Renal pelvis (tissue), 4 donors: Measurements from ENCODE around the gene SLC10A3. TPM values are rescaled to one million over a fixed set of nuclear protein-coding genes. Genes with fewer than 3 reads are reported as not detected.

Experiments used
- DNase-seq: peaks from one replicate; pipeline ENCODE4 v3.0.0-alpha.2; 2013
- polyA plus RNA-seq, 3 donors: library from polyadenylated mRNA; unstranded; fragments of 120-200 nt; gene quantifications; one replicate each; pipeline ENCODE4 v1.2.1, GENCODE V29; 2013; ENCODE audit not compliant: insufficient read length in 3 of 3

SLC10A3 gene
- polyA plus RNA-seq, 3 donors = 20.0 to 24.1 (median 20.9) TPM

DNA sequence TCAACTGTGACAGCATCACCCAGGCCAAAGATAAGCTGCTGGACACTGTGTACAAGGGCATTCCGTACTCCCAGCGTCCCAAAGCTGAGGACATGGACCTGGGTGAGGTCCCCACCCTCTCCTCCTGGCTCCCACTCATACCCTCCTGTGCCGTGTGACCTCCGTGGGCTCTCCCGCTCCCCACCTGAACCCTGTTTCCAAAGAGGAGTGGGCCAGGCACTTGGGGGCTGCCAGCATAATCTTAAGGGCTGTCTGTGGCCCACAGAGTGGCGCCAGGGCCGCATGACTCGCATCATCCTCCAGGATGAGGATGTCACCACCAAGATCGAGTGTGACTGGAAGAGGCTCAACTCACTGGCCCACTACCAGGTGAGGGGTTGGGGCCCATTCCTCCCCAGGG lies 21.3 kb downstream of the SLC10A3 start:
- DNase-seq = no peak

DNA sequence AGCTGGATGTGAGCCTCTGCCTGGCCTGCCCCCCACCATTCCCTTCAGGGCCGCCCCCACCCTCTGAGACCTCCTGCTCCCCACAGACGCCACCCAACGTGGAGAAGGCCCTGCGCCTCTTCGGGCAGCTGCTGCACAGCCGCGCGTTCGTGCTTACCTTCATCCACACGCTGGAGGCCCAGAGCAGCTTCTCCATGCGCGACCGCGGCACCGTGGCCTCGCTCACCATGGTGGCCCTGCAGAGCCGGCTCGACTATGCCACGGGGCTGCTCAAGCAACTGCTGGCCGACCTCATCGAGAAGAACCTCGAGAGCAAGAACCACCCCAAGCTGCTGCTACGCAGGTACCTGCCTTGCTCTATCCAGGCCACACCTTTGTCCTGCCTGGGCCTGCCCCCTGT lies 22.2 kb downstream of the SLC10A3 start:
- DNase-seq = no peak

GRCh38 chrX:154467556-154467955 lies 22.9 kb downstream of the SLC10A3 start:
- DNase-seq = no peak

DNA sequence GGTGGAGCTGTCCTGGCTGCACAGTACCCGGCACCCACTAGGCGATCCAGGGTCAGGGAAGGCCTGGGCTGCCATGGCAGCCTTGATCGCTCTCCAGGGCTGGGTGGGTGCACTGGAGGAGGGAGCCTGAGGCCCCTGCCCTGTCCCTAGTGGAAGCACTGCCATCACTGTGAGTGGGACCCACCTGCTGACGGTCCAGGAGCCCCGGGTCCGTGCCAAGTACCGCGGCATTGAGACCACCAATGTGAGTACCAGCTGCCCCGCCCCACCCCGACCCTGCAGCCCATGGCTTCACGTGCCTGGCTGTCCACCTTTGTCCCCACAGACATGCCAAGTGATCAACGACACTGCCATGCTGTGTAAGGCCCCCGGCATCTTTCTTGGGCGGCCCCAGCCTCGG lies 23.5 kb downstream of the SLC10A3 start:
- DNase-seq = no peak

- no peak for DNase-seq
These were observed 24.4 kb downstream of the SLC10A3 start for GRCh38 chrX:154466036-154466435.

GRCh38 chrX:154465601-154466000 lies 24.8 kb downstream of the SLC10A3 start:
- no peak for DNase-seq

DNA sequence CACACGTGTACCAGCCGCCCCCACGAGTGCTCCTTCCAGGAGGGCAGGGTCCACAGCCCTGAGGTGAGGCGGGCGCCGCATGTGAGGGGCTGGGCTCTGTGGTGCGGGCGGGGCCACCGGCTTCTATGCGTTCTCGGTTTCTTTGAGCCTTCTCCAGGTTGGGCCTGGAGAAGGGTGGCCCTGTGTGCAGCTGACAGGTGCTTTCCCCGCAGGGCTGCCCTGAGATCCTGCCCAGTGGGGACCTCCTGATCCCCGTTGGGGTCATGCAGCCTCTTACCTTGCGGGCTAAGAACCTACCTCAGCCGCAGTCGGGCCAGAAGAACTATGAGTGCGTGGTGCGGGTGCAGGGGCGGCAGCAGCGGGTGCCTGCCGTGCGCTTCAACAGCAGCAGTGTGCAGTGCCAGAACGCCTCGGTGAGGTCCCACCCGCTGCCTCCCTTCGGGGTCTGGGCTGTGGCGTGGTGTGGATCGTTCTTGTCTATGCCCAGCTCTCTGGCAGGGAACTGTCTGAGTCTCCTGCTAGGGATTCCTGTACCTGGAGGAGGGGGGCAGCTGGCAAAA lies 25.5 kb downstream of the SLC10A3 start:
- no peak for DNase-seq

- no peak for DNase-seq
These were observed 26.7 kb downstream of the SLC10A3 start for GRCh38 chrX:154463611-154464220.

DNA sequence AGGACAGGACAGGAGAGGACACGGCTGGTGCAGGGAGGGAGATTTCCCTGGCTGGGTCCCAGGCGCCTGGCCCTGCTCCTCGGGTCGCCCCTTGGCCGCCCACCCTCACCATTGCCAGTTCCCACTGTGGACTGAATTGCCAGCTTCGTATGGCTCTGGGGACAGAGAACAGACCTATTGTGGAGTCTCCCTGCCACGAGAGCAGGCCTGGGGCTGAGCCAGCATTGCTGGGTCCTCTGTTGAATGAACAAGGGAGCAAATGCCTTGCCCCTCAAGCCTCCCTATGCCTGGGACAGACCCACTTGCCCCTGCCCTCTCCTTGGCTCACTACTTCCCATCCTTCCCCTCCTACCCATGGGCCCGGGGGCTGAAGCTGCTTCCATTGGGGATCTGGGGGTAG lies 28.0 kb downstream of the SLC10A3 start:
- DNase-seq = no peak

DNA sequence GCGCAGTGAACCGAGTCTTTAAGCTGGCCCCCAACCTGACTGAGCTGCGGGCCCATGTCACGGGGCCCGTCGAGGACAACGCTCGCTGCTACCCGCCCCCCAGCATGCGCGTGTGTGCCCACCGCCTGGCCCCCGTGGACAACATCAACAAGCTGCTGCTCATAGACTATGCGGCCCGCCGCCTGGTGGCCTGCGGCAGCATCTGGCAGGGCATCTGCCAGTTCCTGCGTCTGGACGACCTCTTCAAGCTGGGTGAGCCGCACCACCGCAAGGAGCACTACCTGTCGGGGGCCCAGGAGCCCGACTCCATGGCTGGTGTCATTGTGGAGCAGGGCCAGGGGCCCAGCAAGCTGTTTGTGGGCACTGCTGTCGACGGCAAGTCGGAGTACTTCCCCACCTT lies 30.1 kb downstream of the SLC10A3 start:
- DNase-seq = no peak

- no peak for DNase-seq
These were observed 30.6 kb downstream of the SLC10A3 start for GRCh38 chrX:154459832-154460231.

DNA sequence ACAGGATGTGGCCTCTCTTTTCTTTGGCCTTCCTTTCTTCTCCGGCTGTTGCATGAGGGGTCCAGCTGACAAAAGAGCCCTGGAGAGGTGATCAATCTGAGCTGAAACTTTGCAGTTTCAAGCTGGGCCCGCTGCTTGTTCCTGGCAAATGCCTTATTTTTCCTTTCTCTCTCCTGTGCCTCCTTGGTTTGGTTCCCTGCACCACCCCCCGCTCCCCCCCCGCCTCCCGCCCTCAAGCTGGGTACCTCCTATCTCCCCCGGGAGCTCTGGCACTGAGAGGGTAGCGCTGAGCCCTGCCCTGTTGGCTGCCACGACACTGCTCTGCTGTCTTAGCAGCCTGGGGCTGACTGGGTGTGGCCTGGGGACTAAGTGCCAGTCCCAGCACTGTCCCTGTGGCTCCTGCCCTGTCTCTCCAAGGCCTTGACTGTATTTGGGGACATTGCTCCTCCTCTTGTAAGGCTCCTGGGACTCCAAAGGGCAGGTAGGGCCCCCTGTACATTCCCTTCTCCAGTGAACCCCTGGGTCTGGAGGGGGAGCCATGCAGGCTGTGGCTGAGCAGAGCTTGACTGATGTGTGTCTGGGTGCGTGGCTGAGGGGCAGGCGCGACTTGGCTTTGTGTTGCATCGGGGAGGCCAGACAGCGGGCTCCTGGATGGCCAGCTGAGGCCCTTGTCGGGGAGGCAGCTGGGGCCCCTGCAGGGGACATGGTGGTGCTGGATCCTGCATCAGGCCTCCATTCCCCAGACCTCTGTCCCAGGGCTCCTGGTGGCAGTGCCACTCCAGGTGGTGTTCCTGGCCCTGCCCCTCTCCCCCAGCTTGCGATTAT lies 31.3 kb downstream of the SLC10A3 start:
- DNase-seq = no peak

GRCh38 chrX:154458116-154458953 lies 32.1 kb downstream of the SLC10A3 start, which contains the start of gene PLXNA3:
Gene PLXNA3, plus strand, starts transcription at chrX:154458281. Its CDS starts 1,903 bp downstream, at chrX:154460184.
- DNase-seq = no peak

DNA sequence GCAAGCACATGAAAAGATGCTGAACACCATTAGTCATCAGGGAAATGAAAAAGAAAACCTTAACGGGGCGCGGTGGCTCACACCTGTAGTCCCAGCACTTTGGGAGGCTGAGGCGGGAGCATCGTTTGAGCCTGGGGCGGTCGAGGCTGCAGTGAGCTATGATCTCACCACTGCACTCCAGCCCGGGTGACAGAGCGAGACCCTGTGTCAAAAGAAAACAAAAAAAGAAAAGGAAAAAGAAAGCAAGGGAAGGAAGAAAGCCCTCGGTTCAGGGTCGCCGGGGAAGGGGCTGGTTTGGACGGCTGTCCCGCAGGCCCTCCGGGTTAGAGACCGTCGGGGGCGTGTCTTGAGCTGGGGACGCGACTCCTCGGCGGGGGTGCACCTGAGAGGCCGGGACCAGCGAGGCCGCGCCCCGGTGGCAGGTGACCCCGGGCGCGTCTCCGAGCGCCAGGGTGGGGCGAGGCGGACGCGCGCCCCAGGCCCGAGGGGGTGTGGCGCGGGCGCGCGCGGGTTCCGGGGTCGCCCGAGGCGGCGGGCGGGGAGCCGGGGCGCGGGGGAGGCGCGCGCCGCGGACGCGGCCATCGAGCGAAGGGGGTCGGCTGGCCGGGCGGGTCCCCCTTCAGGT lies 32.8 kb downstream of the SLC10A3 start:
- no peak for DNase-seq

GRCh38 chrX:154452823-154453222 lies 37.6 kb downstream of the SLC10A3 start:
- no peak for DNase-seq

DNA sequence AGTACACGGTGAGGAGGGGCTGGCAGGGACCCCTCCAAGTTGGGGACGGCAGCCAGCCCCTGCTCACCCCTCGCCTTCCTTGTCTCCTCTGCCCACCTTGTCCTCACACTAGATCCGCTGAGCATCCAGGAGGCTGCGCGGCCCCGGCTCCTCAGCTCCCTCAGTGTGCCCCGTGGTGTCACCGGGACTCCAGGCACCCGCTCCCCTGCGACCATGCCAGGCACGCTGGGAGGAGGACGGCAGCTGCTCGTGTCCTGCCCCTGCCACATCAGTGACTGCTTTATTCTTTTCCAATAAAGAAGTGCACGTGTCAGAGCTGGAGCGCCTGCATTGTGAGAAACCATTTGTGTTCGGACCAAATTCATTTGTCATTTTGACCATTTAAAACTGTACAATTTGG lies 40.1 kb downstream of the SLC10A3 start:
- no peak for DNase-seq

- DNase-seq = no peak
These were observed 40.8 kb downstream of the SLC10A3 start for GRCh38 chrX:154449618-154450017.

GRCh38 chrX:154448484-154448883 lies 41.9 kb downstream of the SLC10A3 start:
- no peak for DNase-seq

DNA sequence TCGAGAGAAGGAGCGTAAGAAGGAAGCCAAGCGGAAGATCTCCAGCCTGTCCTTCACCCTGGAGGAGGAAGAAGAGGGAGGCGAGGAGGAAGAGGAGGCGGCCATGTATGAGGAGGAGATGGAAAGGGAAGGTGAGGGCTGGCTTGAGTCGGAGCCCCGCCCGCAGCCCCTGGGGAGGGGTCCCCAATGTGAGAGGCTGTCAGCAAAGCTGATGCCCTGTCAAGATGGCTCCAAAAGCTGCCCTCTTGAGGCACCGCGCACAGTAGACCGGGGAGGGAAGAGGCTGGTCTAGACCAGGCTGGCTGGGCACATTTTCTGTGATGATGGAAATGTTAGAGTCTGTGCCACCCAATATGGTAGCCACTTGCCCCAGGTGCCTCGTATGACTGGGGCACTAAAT lies 44.0 kb downstream of the SLC10A3 start:
- DNase-seq = no peak

GRCh38 chrX:154445776-154446175 lies 44.7 kb downstream of the SLC10A3 start:
- no peak for DNase-seq

DNA sequence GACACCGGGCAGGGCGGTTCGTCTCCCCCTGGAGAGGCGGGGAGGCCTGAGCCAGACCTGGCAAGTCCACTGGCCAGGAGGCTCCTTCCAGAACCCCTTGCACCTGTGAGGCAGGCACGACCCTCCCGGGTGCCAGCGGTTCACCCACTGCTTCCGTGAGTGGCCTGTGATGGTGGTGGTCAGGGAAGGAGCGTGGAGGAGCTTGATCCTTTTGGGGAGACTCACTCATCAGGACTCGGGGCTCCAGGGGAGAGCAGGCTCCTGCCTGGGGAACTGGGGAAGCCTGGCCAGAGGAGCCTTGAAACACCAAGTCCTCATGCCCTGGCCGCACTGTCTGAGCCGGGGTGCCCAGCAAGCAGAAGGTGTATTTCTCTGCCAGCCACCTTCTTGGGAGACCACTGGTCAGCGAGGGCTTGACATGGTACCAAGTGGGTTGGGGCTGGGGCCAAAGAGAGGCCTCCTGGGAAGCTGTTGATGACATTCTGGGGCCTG lies 45.6 kb downstream of the SLC10A3 start:
- DNase-seq = no peak
